ENCODE measurements around the gene ST3GAL4.

DNA sequence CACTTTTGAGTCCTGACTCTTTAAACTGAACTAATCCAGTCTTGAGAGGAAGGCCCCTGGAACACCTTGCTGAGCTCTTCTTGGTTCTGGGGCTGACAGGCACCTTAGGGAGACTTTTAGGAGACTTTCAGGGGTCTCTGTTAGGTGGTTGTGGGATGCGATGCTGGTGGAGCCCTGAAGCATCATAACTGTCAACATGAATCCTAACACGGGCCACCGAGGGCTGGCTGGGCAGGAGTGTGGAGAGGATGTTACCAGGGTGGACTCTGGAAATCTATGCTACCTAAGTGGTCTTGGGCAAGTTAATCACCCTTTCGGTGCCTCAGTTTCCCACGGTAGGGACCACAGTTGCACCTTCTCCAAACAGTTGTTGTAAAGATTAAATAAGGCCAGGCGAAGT is 106.5 kb downstream of the ST3GAL4 start:
- TF ChIP-seq, protein P1, sequence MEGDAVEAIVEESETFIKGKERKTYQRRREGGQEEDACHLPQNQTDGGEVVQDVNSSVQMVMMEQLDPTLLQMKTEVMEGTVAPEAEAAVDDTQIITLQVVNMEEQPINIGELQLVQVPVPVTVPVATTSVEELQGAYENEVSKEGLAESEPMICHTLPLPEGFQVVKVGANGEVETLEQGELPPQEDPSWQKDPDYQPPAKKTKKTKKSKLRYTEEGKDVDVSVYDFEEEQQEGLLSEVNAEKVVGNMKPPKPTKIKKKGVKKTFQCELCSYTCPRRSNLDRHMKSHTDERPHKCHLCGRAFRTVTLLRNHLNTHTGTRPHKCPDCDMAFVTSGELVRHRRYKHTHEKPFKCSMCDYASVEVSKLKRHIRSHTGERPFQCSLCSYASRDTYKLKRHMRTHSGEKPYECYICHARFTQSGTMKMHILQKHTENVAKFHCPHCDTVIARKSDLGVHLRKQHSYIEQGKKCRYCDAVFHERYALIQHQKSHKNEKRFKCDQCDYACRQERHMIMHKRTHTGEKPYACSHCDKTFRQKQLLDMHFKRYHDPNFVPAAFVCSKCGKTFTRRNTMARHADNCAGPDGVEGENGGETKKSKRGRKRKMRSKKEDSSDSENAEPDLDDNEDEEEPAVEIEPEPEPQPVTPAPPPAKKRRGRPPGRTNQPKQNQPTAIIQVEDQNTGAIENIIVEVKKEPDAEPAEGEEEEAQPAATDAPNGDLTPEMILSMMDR (IDR thresholded peaks at IDR 0.05), result no peak
- no peak for TF ChIP-seq POLR2A (IDR thresholded peaks at IDR 0.05)

Measured in right lobe of liver (tissue), 4 donors.